ENCODE results near the gene SIK2.

Gene SIK2

GRCh38 chr11:111761036-111761435, 158.8 kb downstream of the SIK2 start:
- H3K4me3 ChIP-seq (ENCODE audit: low read depth, low read length): no peak overlapping the region
- DNase-seq (ENCODE audit: low read depth, low spot score): no peak
- no peak for TF ChIP-seq CTCF (IDR thresholded peaks at IDR 0.05; ENCODE audit: low read depth, low read length)
- in situ Hi-C loops (cut with HindIII; ENCODE audit: low sequenced_read_pairs): no loop called here

GRCh38 chr11:111762526-111762925, 160.3 kb downstream of the SIK2 start:
- TF ChIP-seq CTCF (IDR thresholded peaks at IDR 0.05; ENCODE audit: low read depth, low read length): no peak
- no peak overlapping the region for H3K4me3 ChIP-seq (ENCODE audit: low read depth, low read length)
- in situ Hi-C loops (cut with HindIII; ENCODE audit: low sequenced_read_pairs): no loop called here
- DNase-seq (ENCODE audit: low read depth, low spot score): no peak

GRCh38 chr11:111762981-111763643, 160.9 kb downstream of the SIK2 start:
- no peak overlapping the region for H3K4me3 ChIP-seq (ENCODE audit: low read depth, low read length)
- peak; percentile 34 for TF ChIP-seq CTCF (IDR thresholded peaks at IDR 0.05; ENCODE audit: low read depth, low read length)
- peak; percentile 25 for DNase-seq (ENCODE audit: low read depth, low spot score)
- in situ Hi-C loops (cut with HindIII; ENCODE audit: low sequenced_read_pairs): no loop called here

- in situ Hi-C loops (cut with HindIII; ENCODE audit: low sequenced_read_pairs): no loop called here
- no peak for TF ChIP-seq CTCF (IDR thresholded peaks at IDR 0.05; ENCODE audit: low read depth, low read length)
- no peak for DNase-seq (ENCODE audit: low read depth, low spot score)
- peak overlapping the region; percentile 86 for H3K4me3 ChIP-seq (ENCODE audit: low read depth, low read length)
Measured at GRCh38 chr11:111764621-111765020, 162.4 kb downstream of the SIK2 start.

- in situ Hi-C loops (cut with HindIII; ENCODE audit: low sequenced_read_pairs): no loop called here
- peak; percentile 31 for DNase-seq (ENCODE audit: low read depth, low spot score)
- no peak for TF ChIP-seq CTCF (IDR thresholded peaks at IDR 0.05; ENCODE audit: low read depth, low read length)
- H3K4me3 ChIP-seq (ENCODE audit: low read depth, low read length): peak overlapping the region; percentile 86
Measured at GRCh38 chr11:111765320-111765983, 163.2 kb downstream of the SIK2 start.

GRCh38 chr11:111765984-111766833, 164.0 kb downstream of the SIK2 start, which contains the start of gene PPP2R1B:
TSS of gene PPP2R1B (minus strand) at chr11:111766389. CDS start at chr11:111766361, 28 bp downstream.
- DNase-seq (ENCODE audit: low read depth, low spot score): peak; percentile 71
- no peak for TF ChIP-seq CTCF (IDR thresholded peaks at IDR 0.05; ENCODE audit: low read depth, low read length)
- peak within 1 kb of the TSS; percentile 86 for H3K4me3 ChIP-seq (ENCODE audit: low read depth, low read length)
- in situ Hi-C loops (cut with HindIII; ENCODE audit: low sequenced_read_pairs): no loop called here
